Midbrain (tissue), 1 donor: ENCODE data around the gene DBF4B.
"Not testable (repeated sequence)": the region's sequence is repeated elsewhere in the genome, so short reads cannot be mapped to it uniquely, and the experiment has no call there.

Experiments
- DNase-seq: peaks from one replicate; lab custom pipeline; 2025; lab: John Stamatoyannopoulos, UW

The DBF4B gene

GRCh38 chr17:44734272-44734671 lies 25.8 kb downstream of the DBF4B start:
- no peak for DNase-seq

DNA sequence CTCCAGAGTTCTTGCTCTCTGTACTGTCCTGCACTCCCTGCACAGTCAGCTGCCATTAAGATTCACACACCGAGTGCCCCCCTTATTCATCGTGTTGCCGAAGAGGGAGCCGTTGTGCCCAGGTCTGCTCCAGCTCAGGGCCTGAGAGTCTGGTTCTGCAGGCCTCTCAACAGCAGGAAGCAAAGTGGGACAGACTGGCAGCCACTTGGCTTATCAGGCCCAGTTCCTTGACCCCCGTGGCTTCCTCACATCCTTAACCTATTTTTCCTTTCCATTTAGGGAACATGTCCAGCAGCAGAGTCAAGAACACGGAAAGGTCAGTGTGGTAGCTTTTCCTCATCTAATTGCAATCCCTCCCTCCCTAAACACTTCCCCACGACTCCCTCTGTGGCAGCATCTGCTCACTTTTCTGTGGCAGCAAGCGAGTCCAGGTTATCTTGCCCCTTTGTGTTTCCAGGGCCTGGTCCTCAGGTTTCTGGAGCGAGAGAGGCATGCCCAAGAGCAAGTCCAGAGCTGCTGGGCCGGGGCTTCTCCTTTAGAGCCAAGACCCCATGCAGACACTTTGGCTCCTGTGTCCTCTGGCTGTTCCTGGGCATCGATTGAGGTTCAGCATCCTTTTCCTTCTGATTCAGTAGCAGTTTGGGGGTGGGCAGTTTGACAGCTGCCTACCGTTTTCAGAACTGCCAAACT lies 28.2 kb downstream of the DBF4B start:
- no peak for DNase-seq

- DNase-seq: no peak
Observed at GRCh38 chr17:44738214-44738906, 29.9 kb downstream of the DBF4B start.

GRCh38 chr17:44741316-44741715 lies 32.9 kb downstream of the DBF4B start:
- no peak for DNase-seq

- DNase-seq: no peak
Observed at GRCh38 chr17:44745301-44745700, 36.8 kb downstream of the DBF4B start.

DNA sequence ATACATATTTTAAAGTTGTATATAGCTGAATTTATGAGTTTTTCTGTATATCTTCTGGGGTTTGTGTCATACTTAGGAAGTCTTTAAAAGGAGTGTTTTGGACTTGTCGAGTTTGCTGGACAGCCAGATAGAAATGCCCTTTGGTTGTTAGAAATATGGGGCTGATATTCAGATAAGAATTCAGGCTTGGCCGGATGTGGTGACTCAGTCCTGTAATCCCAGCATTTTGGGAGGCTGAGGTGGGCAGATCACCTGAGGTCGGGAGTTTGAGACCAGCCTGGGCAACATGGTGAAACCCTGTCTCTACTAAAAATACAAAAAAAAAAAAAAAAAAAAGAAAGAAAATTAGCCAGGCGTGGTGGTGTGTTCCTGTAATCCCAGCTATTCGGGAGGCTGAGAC lies 37.3 kb downstream of the DBF4B start:
- DNase-seq: not testable (repeated sequence)

DNA sequence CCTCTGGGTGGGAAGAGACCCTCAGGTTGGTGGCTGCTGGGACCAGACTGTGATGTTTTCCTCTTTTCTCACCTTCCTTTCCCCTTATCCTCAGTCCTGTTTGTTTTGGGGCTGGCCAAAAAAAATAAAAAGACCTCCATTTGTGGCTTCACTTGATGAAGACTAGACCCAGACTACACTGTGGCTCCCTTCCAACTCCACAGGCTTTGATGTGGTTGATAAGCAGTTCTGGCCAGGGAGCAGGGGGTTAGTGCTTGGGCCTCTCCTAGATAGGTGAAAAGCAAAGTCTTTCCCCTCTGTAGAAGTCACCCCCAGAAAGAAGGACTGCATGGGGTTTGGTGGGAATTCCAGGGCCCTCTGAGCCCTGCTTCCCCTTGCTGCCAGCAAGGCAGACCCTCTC lies 39.1 kb downstream of the DBF4B start:
- DNase-seq: no peak

- no peak for DNase-seq
Observed at GRCh38 chr17:44749076-44749979, 40.9 kb downstream of the DBF4B start.

DNA sequence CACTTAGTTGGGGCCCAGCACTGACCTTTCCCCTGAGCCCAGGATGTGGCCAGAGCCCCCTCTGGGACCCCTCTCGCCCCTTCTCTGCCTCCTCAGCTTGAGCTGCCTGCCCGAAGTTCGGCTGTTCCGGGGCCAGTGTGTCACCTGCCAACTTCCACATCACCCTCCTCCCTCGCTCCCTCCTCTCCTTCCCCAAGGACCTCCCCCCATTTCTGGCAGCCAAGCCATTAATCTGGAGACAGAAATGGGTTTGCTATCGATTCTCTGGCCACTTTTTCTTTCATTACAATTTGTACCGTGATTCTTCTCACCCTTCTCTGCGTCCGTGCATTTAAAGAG lies 41.5 kb downstream of the DBF4B start:
- DNase-seq: no peak

- DNase-seq: no peak
Observed at GRCh38 chr17:44751331-44751730, 42.9 kb downstream of the DBF4B start.

DNA sequence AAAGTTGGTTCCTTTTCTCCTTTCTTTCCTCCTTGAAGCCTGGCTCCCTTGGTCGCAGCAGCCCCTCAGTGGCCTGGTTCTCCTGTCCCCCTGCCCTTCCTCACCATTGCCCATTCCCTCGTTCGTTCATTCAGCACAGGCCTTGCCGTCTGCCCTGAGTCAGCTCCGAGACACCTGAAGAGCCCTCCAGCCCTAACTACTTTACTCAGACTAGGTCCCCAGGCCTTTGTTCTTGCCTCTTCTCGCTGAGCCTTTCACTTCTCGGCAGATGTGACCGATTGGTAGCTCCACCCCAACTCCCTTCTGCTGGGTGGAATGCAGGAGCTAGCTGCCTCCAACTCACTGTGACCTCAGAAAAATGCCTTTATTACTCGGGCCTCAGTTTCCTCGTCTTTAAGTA lies 43.3 kb downstream of the DBF4B start:
- DNase-seq: no peak

- DNase-seq: no peak
Observed at GRCh38 chr17:44752953-44753861, 44.7 kb downstream of the DBF4B start.

- no peak for DNase-seq
Observed at GRCh38 chr17:44754276-44754675, 45.8 kb downstream of the DBF4B start.

DNA sequence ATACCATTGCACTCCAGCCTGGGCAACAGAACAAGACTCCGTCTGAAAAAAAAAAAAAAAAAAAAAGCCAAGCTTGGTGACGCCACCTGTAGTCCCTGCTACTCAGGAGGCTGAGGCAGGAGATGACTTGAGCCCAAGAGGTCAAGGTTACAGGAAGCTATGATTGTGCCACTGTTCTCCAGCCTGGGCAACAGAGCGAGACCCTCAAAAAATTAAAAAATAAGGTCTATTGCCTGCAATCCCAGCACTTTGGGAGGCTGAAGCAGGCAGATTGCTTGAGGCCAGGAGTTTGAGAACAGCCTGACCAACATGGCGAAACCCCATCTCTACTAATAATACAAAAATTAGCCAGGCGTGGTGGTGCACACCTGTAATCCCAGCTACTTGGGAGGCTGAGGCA lies 46.7 kb downstream of the DBF4B start:
- DNase-seq: not testable (repeated sequence)

DNA sequence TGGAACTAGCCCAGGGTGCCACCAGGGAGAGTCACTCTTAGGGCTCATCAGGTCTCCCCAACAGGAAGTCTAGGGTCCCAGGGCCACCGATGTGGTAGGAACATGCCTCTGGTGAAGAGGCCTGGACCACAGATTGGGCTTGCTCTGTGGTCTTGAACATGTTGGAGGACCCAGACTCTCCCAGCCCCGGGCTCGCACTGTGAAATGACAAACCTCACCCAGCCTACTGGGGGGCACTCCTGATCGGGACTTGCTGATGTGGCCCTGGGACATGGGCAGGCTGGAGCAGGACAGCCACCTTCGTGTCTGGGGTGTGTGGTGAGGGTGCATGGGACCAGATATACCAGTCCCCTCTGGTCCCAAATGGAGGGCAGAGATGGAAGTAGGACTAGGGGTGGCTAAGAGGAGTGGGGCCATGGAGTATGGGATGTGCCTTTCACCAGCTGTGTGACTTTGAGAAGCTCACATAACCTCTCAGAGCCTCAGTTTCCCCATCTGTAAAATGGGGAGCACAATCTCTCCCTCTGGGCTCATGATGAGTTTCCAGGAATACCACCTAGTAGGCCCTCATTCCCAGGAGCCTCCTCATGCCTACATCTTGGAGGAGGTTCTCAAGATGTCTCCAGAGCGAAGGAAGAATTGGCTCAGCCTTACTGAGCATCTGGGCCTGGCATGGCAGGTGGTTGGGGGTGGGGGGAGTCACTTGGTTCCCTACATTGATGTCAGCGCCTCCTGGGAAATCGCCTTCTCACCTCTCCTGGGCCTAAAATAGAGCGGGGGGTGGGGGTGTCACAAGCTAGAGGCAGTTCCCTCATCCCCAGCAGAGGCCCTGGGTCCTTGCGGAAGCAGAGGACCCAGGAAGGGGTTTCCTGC lies 48.8 kb downstream of the DBF4B start:
- no peak for DNase-seq

- DNase-seq: no peak
Observed at GRCh38 chr17:44757918-44758413, 49.5 kb downstream of the DBF4B start.

DNA sequence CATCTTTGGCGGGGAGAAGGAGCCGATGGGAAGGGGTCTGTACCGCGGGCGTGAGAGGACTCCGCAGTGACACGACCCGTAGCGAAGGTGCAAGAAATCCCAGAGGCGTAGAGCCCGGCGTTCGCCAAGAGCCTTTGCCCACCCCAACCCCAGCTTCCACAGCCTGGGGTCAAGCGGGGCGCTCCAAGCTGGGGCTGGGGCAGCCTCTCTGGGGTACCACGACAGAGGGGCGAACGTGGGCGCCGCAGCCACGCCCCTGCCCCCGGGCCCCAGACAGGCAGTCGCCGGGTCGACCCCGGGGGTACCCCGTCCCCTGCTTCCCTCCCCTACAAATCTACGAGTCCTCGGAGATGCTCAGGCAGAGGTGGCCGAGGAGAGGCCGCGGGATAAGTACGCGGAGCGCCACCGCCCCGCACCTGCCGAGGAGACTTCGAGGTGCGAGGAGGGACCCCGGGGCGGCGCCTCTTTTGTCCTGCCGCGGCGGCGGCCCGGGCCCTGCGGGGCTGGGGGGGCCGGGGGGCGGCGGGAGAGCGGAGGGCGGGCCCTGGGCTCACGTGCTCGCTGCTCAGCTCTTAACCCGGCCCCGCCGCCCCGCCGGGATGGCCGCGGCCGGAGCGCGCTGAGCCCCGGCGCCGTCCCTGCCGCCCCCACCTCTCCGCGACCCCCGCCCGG lies 50.1 kb downstream of the DBF4B start, which contains the start of gene ADAM11:
ADAM11 (plus strand) TSS at position 575 of the 672 bp plus-strand sequence. CDS start 212 bp downstream, outside the sequence.
- DNase-seq: no peak

GRCh38 chr17:44759086-44759915 lies 50.8 kb downstream of the DBF4B start:
- no peak for DNase-seq

DNA sequence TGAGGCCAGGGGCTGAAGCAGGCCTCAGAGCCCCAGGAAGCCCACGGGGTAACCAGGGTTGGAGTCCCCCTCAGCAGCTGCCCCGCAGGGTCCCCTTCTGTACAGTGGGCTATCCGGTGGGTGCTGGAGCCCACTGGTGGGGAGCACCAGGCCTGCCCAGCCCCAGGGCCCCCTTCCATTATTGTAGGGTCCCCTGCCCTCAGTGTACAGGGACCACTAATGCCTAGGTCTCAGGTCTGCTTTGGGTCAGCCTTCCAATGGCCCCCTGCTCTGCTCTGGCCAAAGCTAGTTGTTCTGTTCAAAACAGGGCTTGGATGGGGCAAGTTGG lies 51.4 kb downstream of the DBF4B start:
- no peak for DNase-seq
